Common myeloid progenitor, CD34-positive (primary cell): ENCODE data around the gene PPFIBP2.

Experiments used
- CTCF ChIA-PET: fragments of 350-600 bp; sonication (Branson Sonifier 250); formaldehyde crosslinking; loops from one replicate; lab custom pipeline; 2021; ENCODE audit warnings: antibody characterized with exemption; lab: Charles Lee
- POLR2A ChIA-PET: fragments of 350-600 bp; sonication (Branson Sonifier 250); formaldehyde crosslinking; loops from one replicate; lab custom pipeline; 2021; ENCODE audit warnings: antibody characterized with exemption; lab: Charles Lee
- DNase-seq, 3 donors: peaks; one replicate each; pipeline versions ENCODE4 v3.0.0 to v3.0.0-alpha.2; 2013
- H3K27ac ChIP-seq, 2 experiments: 1 replicate in 1 of 2; 2 replicates in 1 of 2; pipeline ENCODE4 v1.7.0; 2013; ENCODE audit warnings: inconsistent platforms in 2 of 2, low read length in 2 of 2, mild to moderate bottlenecking in 2 of 2, low read depth in 1 of 2, moderate library complexity in 1 of 2; ENCODE audit not compliant: severe bottlenecking in 2 of 2, insufficient read depth in 1 of 2, poor library complexity in 1 of 2
- H3K27me3 ChIP-seq, 5 experiments: replicated peaks in 2 of 5; 1 replicate in 3 of 5; 2 replicates in 2 of 5; pipeline versions ENCODE4 v1.6.1 to v1.7.0; 2013; ENCODE audit warnings: low read length in 4 of 5, mild to moderate bottlenecking in 2 of 5, moderate library complexity in 2 of 5, inconsistent platforms in 1 of 5; ENCODE audit not compliant: insufficient read depth in 5 of 5, control insufficient read depth in 4 of 5
- H3K36me3 ChIP-seq, 4 experiments: 1 replicate in 2 of 4; 2 replicates in 2 of 4; pipeline versions ENCODE4 v1.6.1 to v1.7.0; 2013; ENCODE audit warnings: low read length in 3 of 4, control low read depth in 1 of 4, mild to moderate bottlenecking in 1 of 4; ENCODE audit not compliant: control insufficient read depth in 4 of 4, insufficient read depth in 4 of 4
- H3K4me1 ChIP-seq, 4 experiments: 1 replicate in 3 of 4; 2 replicates in 1 of 4; pipeline versions ENCODE4 v1.6.1 to v1.7.1; 2013; ENCODE audit warnings: low read length in 3 of 4, mild to moderate bottlenecking in 3 of 4, control low read depth in 1 of 4, inconsistent platforms in 1 of 4, moderate library complexity in 1 of 4; ENCODE audit not compliant: control insufficient read depth in 4 of 4, insufficient read depth in 4 of 4; ENCODE audit errors: control extremely low read depth in 1 of 4
- H3K4me3 ChIP-seq, 7 experiments: 1 replicate in 4 of 7; 2 replicates in 3 of 7; pipeline versions ENCODE4 v1.5.1 to v1.7.0; 2013; ENCODE audit warnings: mild to moderate bottlenecking in 7 of 7, low read length in 6 of 7, moderate library complexity in 6 of 7, inconsistent platforms in 2 of 7, low read depth in 2 of 7, control low read depth in 1 of 7; ENCODE audit not compliant: insufficient read depth in 4 of 7, control insufficient read depth in 1 of 7; ENCODE audit errors: extremely low read depth in 1 of 7
- H3K9me3 ChIP-seq, 5 experiments: 1 replicate in 4 of 5; 2 replicates in 1 of 5; pipeline versions ENCODE4 v1.6.1 to v1.7.1; 2013; ENCODE audit warnings: low read length in 4 of 5, mild to moderate bottlenecking in 2 of 5, inconsistent platforms in 1 of 5, low read depth in 1 of 5, moderate library complexity in 1 of 5; ENCODE audit not compliant: control insufficient read depth in 4 of 5, insufficient read depth in 2 of 5; ENCODE audit errors: control extremely low read depth in 1 of 5
- WGBS: methylation state at CpG from one replicate; pipeline ENCODE4 v1.1.5; 2013; ENCODE audit not compliant: insufficient coverage; 5-methylcytosine and 5-hydroxymethylcytosine counted together

The PPFIBP2 gene

DNA sequence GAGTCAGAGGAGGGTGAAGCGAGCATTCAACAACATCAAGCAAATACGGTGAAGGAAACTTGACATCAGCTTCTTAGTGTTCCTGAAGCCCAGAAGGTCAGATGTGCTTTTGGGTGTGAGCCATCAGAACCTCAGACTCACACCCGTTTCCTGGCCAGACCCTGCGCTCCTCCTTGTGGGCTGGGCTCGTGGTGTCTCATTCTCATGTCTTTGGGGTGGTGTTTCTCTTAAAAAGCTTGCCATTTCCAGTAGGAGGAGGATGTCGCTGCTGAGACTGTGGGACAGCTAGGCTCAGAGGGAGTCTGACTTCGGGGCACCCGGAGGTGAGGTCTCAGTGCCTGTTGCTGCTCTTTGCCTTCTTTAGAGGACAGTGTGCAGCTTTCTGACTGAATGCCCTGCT lies 24.2 kb downstream of the PPFIBP2 start:
- Histone ChIP-seq H3K9me3 (no peaks in the 10 kb centered on the region), H3K4me3 (no peak overlapping the region), H3K36me3 (no peaks in the 10 kb centered on the region), H3K27me3 (peaks cover 3 to 41% (median 22%) of the 10 kb centered on the region in 5 experiments), H3K27ac (no peak overlapping the region), H3K4me1 (peaks cover 0 to 3% (median 0%) of the 10 kb centered on the region in 4 experiments)
- peak in 1 of 3 donors; percentile 7 for DNase-seq
- POLR2A ChIA-PET = no interaction called here
- CTCF ChIA-PET = interaction anchor here (1.2 kb wide), 1 partner anchor 13 kb away, joined by 3 read pairs; no protein-coding TSS in a partner anchor
- 75% methylated on average over 8 of the region's 8 CpGs for WGBS

DNA sequence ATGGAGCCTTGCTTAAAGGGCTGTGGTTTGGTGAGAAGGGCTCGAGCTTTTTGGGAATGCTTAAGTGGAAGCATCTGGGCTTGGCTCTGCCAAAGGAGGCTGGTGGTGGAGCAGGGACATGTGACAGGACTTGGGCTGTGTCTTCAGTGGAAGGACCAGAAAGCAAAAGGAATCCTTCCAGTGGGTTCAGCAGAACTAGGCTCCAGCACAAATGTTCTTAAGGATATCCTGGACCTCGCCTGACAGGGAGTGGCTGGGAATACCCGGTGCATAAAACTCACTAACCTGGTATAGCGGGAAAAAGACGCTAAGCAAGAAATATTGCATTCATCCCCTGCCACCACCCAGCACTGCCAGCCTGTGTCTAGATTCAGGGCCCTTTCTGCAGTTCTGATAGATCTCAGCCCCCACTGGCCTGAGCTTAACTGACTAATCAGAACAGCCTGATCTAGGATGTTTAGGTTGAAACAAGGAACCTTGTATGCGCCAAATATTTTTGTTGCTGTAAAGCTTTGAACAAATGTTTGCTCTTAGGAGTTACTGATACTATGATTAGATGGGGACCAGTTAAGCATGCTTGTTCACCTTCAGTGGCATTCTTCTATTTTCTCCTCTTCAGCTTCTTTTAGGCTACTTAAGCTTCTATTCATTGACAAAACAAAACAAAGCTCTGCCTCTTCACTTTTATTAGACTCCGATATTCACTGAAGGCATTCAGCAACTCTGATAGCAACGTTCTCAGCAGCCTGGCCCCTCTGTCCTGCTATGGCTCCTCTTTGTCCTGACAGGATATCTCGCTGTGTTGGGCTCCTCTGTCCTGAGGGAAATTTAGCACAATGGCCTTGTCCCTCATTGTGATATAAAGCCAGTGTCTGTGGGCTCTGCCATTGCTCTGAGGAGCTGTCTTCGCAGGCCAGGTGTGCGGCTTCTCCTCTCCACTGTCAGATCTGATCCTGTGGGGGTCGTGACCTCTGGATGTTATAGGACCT lies 25.0 kb downstream of the PPFIBP2 start:
- CTCF ChIA-PET = interaction anchor here (0.8 to 1.3 kb wide), 3 partner anchors 33 to 95 kb away, joined by 3 read pairs; no protein-coding TSS in a partner anchor
- H3K27me3 ChIP-seq = peaks cover 3 to 41% (median 23%) of the 10 kb centered on the region in 5 experiments
- POLR2A ChIA-PET = no interaction called here
- H3K4me3 ChIP-seq = no peak overlapping the region
- H3K4me1 ChIP-seq = peaks cover 0 to 3% (median 0%) of the 10 kb centered on the region in 4 experiments
- no peak overlapping the region for H3K27ac ChIP-seq
- no peaks in the 10 kb centered on the region for H3K36me3 ChIP-seq
- 94% methylated on average over 11 of the region's 12 CpGs for WGBS
- no peaks in the 10 kb centered on the region for H3K9me3 ChIP-seq
- no peak for DNase-seq

- Histone ChIP-seq H3K36me3 (no peaks in the 10 kb centered on the region), H3K9me3 (no peaks in the 10 kb centered on the region), H3K4me3 (no peak overlapping the region), H3K4me1 (peaks cover 0 to 3% (median 0%) of the 10 kb centered on the region in 4 experiments), H3K27me3 (peaks cover 3 to 30% (median 20%) of the 10 kb centered on the region in 5 experiments), H3K27ac (no peak overlapping the region)
- ChIA-PET CTCF (no interaction called here), POLR2A (no interaction called here)
- DNase-seq = no peak
- WGBS = 96% methylated on average over 8 of the region's 8 CpGs
Observed at GRCh38 chr11:7540830-7541555, 27.2 kb downstream of the PPFIBP2 start.

- Histone ChIP-seq H3K9me3 (no peaks in the 10 kb centered on the region), H3K4me1 (no peaks in the 10 kb centered on the region), H3K4me3 (no peak overlapping the region), H3K27ac (no peak overlapping the region), H3K36me3 (no peaks in the 10 kb centered on the region), H3K27me3 (peaks cover 0 to 14% (median 4%) of the 10 kb centered on the region in 5 experiments)
- ChIA-PET POLR2A (no interaction called here), CTCF (no interaction called here)
- DNase-seq = no peak
- no CpG with 5 or more reads among the region's 1 CpG for WGBS
Observed at GRCh38 chr11:7543302-7543701, 29.5 kb downstream of the PPFIBP2 start.

- ChIA-PET POLR2A (no interaction called here), CTCF (interaction anchor here (1.0 kb wide), 1 partner anchor 31 kb away, joined by 3 read pairs; the partner anchor contains the start of gene PPFIBP2)
- Histone ChIP-seq H3K9me3 (no peaks in the 10 kb centered on the region), H3K27me3 (peaks cover 0 to 12% (median 4%) of the 10 kb centered on the region in 5 experiments), H3K27ac (no peak overlapping the region), H3K4me3 (no peak overlapping the region), H3K36me3 (no peaks in the 10 kb centered on the region), H3K4me1 (no peaks in the 10 kb centered on the region)
- 100% methylated on average over 2 of the region's 3 CpGs for WGBS
- no peak for DNase-seq
Observed at GRCh38 chr11:7544021-7544420, 30.2 kb downstream of the PPFIBP2 start.

- no peaks in the 10 kb centered on the region for H3K9me3 ChIP-seq
- CTCF ChIA-PET = no interaction called here
- POLR2A ChIA-PET = no interaction called here
Observed at GRCh38 chr11:7545611-7546010, 31.8 kb downstream of the PPFIBP2 start.

More at GRCh38 chr11:7545611-7546010, 31.8 kb downstream of the PPFIBP2 start:
- Histone ChIP-seq H3K27me3 (peaks cover 0 to 10% (median 3%) of the 10 kb centered on the region in 5 experiments), H3K4me3 (no peak overlapping the region), H3K27ac (no peak overlapping the region), H3K4me1 (no peaks in the 10 kb centered on the region), H3K36me3 (no peaks in the 10 kb centered on the region)
- DNase-seq = no peak
- WGBS = 100% methylated on average over 1 of the region's 4 CpGs
